Pancreas (tissue), 10 donors: Measurements from ENCODE around the gene SETD2. TPM values are rescaled to one million over a fixed set of nuclear protein-coding genes. Genes with fewer than 3 reads are reported as not detected.

Experiments
- ATAC-seq, 4 donors: fragments of 200-7000 bp; cut with Tn5 transposase; one replicate each; pipeline versions ENCODE4 v1.8.0 to v1.9.1; 2020; ENCODE audit warnings: mild to moderate bottlenecking in 4 of 4, moderate library complexity in 4 of 4
- DNase-seq, 6 donors: peaks; one replicate each; pipeline ENCODE4 v3.0.0-alpha.2; 2020
- FAIRE-seq: peaks from 2 replicates; lab custom pipeline; 2012; peaks lifted over from hg19 to GRCh38; lab: Jason Lieb, UNC
- H3K27ac ChIP-seq, 4 donors: fragments of 200-600 bp; sonication (generic); 1 replicate in 3 of 4; 2 replicates in 1 of 4; pipeline versions ENCODE4 v1.5.0 to v1.8.0; 2020
- H3K27me3 ChIP-seq, 4 donors: fragments of 200-600 bp; one replicate each; pipeline ENCODE4 v1.8.0; 2021
- H3K36me3 ChIP-seq, 3 donors: fragments of 200-600 bp; sonication (generic) in 1 of 3; one replicate each; pipeline versions ENCODE4 v1.5.0 to v1.8.0; 2020 to 2021
- H3K4me1 ChIP-seq, 3 donors: fragments of 200-600 bp; one replicate each; pipeline ENCODE4 v1.8.0; 2021
- H3K4me3 ChIP-seq, 4 donors: fragments of 200-600 bp; sonication (generic) in 2 of 4; one replicate each; pipeline versions ENCODE4 v1.5.0 to v1.8.0; 2020 to 2021
- H3K9me3 ChIP-seq, 4 donors: fragments of 200-600 bp; one replicate each; pipeline ENCODE4 v1.8.0; 2021
- CTCF ChIP-seq, 4 donors: fragments of 200-600 bp; sonication (generic) in 3 of 4; IDR thresholded peaks; one replicate each; pipeline versions ENCODE4 v1.5.0 to v1.8.0; 2021; ENCODE audit warnings: antibody characterized with exemption in 4 of 4
- WGBS, 2 donors: extraction: QIAGEN DNeasy Blood & Tissue Kit; methylation state at CpG; one replicate each; pipeline ENCODE4 v1.1.7; 2013; 5-methylcytosine and 5-hydroxymethylcytosine counted together
- intact Hi-C, 3 donors: fragments of 100-400 bp; cut with DNase I; formaldehyde crosslinking; loops; one replicate each; pipeline versions ENCODE4 v1.11.1 to v1.14.2; 2022
- polyA plus RNA-seq, 2 donors: library from polyadenylated mRNA; stranded (reverse); fragments of 200-250 nt; gene quantifications; one replicate each; pipeline ENCODE4 v1.2.3, GENCODE V29; 2013
- total RNA-seq, 6 donors: library from RNA; stranded (reverse); fragmentation: NEBNext Ultra II Directional in 4 of 6; extraction: Animal tissue kit (Norgen Biotek cat#: 25700) in 4 of 6; gene quantifications; one replicate each; pipeline versions ENCODE4 v1.2.1 to v1.2.4, GENCODE V29; 2021 to 2023
- donor health status: healthy with polysubstance abuse.
- donor health status: DM: no; HTN: no; CAD: no; lungs with moderate emphysema.
- donor health status: DM: no; HTN: no; CAD: no.
- donor health status: control.
- donor health status: control.
- donor health status: Bipolar disorder and iron deficiency.
- donor health status: DM: yes; HTN: yes; CAD: no.
- donor health status: DM: no; HTN: no; CAD: no.
- donor health status: DM: no; HTN: no; CAD: no.
- donor health status: DM: yes; HTN: yes; CAD: no.

The SETD2 gene
- total and polyA plus RNA-seq, 8 donors, result 9.6 to 35.3 (median 21.6) TPM

GRCh38 chr3:47102081-47102600 is 61.8 kb downstream of the SETD2 start:
- 97 to 98% methylated on average over 6 of the region's 6 CpGs for WGBS, 2 donors
- ATAC-seq (no peak), FAIRE-seq (no peak), DNase-seq (no peak)
- TF ChIP-seq CTCF (IDR thresholded peaks at IDR 0.05), result no peak
- H3K9me3 ChIP-seq, result no peaks in the 10 kb centered on the region
- no peaks in the 10 kb centered on the region for H3K4me1 ChIP-seq
- H3K27ac ChIP-seq, result no peak overlapping the region
- H3K27me3 ChIP-seq, result no peaks in the 10 kb centered on the region
- H3K4me3 ChIP-seq, result no peak overlapping the region
- H3K36me3 ChIP-seq, result peaks cover 4 to 14% (median 9%) of the 10 kb centered on the region in 3 donors
- intact Hi-C loops, result no loop called here

GRCh38 chr3:47098910-47099309 is 65.0 kb downstream of the SETD2 start:
- ATAC-seq (no peak), FAIRE-seq (no peak), DNase-seq (no peak)
- Histone ChIP-seq H3K4me1 (no peaks in the 10 kb centered on the region), H3K27ac (no peak overlapping the region), H3K36me3 (peaks cover 4 to 29% (median 10%) of the 10 kb centered on the region in 3 donors), H3K27me3 (no peaks in the 10 kb centered on the region), H3K9me3 (no peaks in the 10 kb centered on the region), H3K4me3 (no peak overlapping the region)
- intact Hi-C loops, result no loop called here
- TF ChIP-seq CTCF (IDR thresholded peaks at IDR 0.05), result no peak
- 79 to 81% methylated on average over 2 of the region's 2 CpGs for WGBS, 2 donors

GRCh38 chr3:47097864-47098263 is 66.0 kb downstream of the SETD2 start:
- no peaks in the 10 kb centered on the region for H3K27me3 ChIP-seq
- H3K36me3 ChIP-seq, result peaks cover 4 to 29% (median 10%) of the 10 kb centered on the region in 3 donors
- no peaks in the 10 kb centered on the region for H3K4me1 ChIP-seq
- intact Hi-C loops, result no loop called here
- no peaks in the 10 kb centered on the region for H3K9me3 ChIP-seq
- H3K27ac ChIP-seq, result no peak overlapping the region
- FAIRE-seq, result no peak
- TF ChIP-seq CTCF (IDR thresholded peaks at IDR 0.05), result no peak
- H3K4me3 ChIP-seq, result no peak overlapping the region
- no peak for DNase-seq
- no peak for ATAC-seq
- 94 to 97% methylated on average over 5 of the region's 5 CpGs for WGBS, 2 donors

GRCh38 chr3:47096959-47097358 is 67.0 kb downstream of the SETD2 start:
- peaks cover 4 to 24% (median 10%) of the 10 kb centered on the region in 3 donors for H3K36me3 ChIP-seq
- TF ChIP-seq CTCF (IDR thresholded peaks at IDR 0.05), result no peak
- DNase-seq (no peak), FAIRE-seq (no peak), ATAC-seq (no peak)
- 87 to 89% methylated on average over 1 of the region's 1 CpG for WGBS, 2 donors
- no peak overlapping the region for H3K27ac ChIP-seq
- intact Hi-C loops, result no loop called here
- H3K9me3 ChIP-seq, result no peaks in the 10 kb centered on the region
- H3K4me3 ChIP-seq, result no peak overlapping the region
- no peaks in the 10 kb centered on the region for H3K4me1 ChIP-seq
- H3K27me3 ChIP-seq, result no peaks in the 10 kb centered on the region

GRCh38 chr3:47092090-47092489 is 71.8 kb downstream of the SETD2 start:
- no peaks in the 10 kb centered on the region for H3K27me3 ChIP-seq
- no peak overlapping the region for H3K4me3 ChIP-seq
- FAIRE-seq, result no peak
- H3K27ac ChIP-seq, result no peak overlapping the region
- H3K36me3 ChIP-seq, result peaks cover 0 to 24% (median under 1%) of the 10 kb centered on the region in 3 donors
- no peaks in the 10 kb centered on the region for H3K4me1 ChIP-seq
- 93 to 95% methylated on average over 3 of the region's 3 CpGs for WGBS, 2 donors
- no peak for ATAC-seq
- no peaks in the 10 kb centered on the region for H3K9me3 ChIP-seq
- TF ChIP-seq CTCF (IDR thresholded peaks at IDR 0.05), result no peak
- intact Hi-C loops, result no loop called here
- DNase-seq, result no peak
